ENCODE results near the gene SH3TC2.

The SH3TC2 gene

DNA sequence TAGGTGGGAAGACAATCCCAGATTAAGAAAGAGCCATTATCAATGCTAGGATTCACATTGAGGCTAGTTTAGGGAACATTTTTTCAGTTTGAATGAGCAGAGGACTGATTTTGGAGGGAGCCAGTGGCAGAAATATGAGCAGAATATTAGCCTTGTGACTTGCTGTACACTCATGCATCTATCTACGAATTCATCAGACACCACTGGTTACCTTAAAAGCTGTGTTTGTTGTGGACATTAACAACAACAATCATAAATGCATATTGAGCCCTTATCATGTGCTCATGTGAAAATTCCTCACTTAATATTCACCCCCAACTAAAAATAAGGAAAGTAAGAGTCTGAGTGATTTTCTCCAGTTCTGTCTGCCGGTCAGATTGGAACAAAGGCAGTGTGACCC lies 9.9 kb upstream of the SH3TC2 start:
- ATAC-seq (replicated peaks), result no peak
- H3K36me3 Mint-ChIP-seq, result no peaks in the 10 kb centered on the region
- H3K27ac Mint-ChIP-seq, result no peak overlapping the region
- DNase-seq, result no peak
- peaks cover 0 to 14% of the 10 kb centered on the region in 2 donors for H3K9me3 Mint-ChIP-seq
- no peaks in the 10 kb centered on the region for H3K4me1 Mint-ChIP-seq
- H3K4me3 Mint-ChIP-seq, result no peak overlapping the region
- H3K27me3 Mint-ChIP-seq, result peaks cover 14 to 18% of the 10 kb centered on the region in 2 donors

DNA sequence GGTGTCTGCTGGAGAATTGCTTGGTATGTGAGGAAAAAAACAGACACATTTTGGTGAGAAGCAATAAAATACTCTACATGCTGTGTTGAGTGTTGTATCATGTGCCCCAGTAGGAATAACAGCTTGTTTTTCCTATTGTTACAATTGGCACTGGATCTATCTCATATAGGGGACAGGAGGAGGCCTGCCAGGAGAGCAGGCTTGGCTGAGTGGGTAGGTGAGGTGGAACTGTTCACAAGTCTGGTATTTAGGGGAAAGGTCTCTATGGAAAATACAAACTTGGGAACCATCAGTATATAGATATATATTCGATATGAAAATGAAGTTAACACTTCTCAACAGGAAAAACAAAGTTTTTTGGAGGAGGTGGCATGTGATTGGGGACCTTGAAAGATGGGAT lies 9.5 kb upstream of the SH3TC2 start:
- no peak for ATAC-seq (replicated peaks)
- Mint-ChIP-seq H3K9me3 (peaks cover 0 to 12% of the 10 kb centered on the region in 2 donors), H3K36me3 (no peaks in the 10 kb centered on the region), H3K27me3 (peaks cover 14 to 18% of the 10 kb centered on the region in 2 donors), H3K4me3 (no peak overlapping the region), H3K4me1 (no peaks in the 10 kb centered on the region), H3K27ac (no peak overlapping the region)
- DNase-seq, result no peak

DNA sequence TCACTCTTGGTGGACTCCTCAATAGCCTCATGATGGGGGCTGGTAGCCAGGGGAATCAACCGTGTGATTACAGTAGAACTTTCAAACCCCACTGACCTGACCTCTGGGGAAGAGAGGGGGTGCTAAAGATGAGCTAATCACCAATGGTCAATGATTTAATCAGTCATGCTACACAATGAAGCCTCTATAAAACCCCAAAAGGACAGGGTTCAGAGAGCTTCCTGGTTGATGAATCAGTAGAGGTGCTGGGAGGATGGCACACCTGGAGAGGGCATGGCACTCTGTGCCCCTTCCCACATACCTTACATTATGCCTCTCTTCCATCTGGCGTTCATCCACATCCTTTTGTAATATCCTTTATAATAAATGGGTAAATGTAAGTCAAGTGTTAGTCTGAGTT lies 8.9 kb upstream of the SH3TC2 start:
- Mint-ChIP-seq H3K4me1 (no peaks in the 10 kb centered on the region), H3K27me3 (peaks cover 14 to 18% of the 10 kb centered on the region in 2 donors), H3K9me3 (peaks cover 0 to 10% of the 10 kb centered on the region in 2 donors), H3K36me3 (no peaks in the 10 kb centered on the region), H3K27ac (no peak overlapping the region), H3K4me3 (no peak overlapping the region)
- DNase-seq, result no peak
- ATAC-seq (replicated peaks), result no peak

DNA sequence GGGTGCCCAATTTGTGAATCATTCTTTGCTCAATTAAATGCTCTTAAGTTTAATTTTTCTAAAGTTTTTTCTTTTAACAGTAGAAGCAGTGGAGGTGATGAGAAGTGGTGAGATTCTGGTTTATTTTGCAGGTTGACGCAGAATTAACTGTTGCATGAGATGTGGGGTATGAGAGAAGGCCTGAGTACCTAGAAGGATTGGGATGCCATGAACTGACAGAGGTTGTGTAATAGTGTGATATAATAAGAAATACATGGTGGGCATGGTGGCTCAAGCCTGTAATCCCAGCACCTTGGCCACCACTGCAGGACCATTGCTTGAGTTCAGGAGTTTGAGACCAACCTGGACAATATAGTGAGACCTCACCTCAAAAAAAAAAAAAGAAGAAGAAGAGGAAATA lies 8.4 kb upstream of the SH3TC2 start:
- ATAC-seq (replicated peaks) (no peak), DNase-seq (no peak)
- Mint-ChIP-seq H3K36me3 (no peaks in the 10 kb centered on the region), H3K4me1 (no peaks in the 10 kb centered on the region), H3K4me3 (no peak overlapping the region), H3K27me3 (peaks cover 12 to 18% of the 10 kb centered on the region in 2 donors), H3K27ac (no peak overlapping the region), H3K9me3 (peaks cover 0 to 12% of the 10 kb centered on the region in 2 donors)

DNA sequence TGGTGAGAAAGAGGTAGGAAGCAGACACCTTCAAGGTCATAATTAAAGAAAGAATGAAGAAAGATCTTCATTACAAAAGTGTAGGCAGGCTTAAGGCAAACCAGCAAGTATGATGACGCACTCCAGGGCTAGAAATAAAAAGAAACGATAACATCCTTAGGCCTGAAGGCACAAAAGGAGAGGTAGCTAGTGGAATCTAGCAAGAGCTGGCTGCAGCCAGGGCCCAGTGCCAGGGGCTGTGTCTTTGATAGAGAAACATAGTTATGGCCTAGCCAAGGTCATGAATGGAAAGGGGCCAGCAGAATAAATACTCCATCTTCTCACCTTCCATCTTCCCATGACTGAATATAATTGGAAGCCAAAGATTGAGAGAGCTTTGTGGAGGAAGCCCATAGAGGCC lies 6.8 kb upstream of the SH3TC2 start:
- no peak overlapping the region for H3K27ac Mint-ChIP-seq
- H3K27me3 Mint-ChIP-seq, result peaks cover 0 to 9% of the 10 kb centered on the region in 2 donors
- no peak overlapping the region for H3K4me3 Mint-ChIP-seq
- ATAC-seq (replicated peaks) (no peak), DNase-seq (no peak)
- no peaks in the 10 kb centered on the region for H3K4me1 Mint-ChIP-seq
- no peaks in the 10 kb centered on the region for H3K36me3 Mint-ChIP-seq
- peaks cover 0 to 3% of the 10 kb centered on the region in 2 donors for H3K9me3 Mint-ChIP-seq

DNA sequence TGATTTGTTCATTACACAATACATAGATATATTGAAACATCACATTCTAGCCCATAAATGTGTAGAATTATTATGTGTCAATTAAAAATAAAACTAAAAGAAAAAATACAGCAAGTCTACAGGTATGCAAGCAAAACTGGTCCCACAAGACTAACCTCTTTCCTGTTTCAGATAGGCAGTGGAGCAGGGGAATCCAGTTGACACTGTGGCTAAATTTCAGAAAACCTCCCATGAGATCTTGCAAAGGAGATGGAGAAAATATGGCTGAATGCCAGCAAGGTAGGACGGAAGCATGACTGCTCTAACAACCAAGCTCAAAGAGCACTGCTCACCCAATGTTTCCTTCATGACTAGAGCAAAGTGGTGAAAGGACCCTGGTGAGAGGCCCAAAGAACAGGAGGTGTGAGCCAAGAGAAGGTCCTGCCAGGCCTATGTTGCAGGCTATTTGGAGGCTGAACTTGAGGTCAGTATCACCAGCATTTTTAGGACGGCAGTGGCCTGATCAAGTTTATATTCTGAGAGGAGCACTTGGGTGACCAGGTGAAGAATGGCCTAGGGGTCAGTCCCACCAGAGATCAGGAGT lies 1.1 kb upstream of the SH3TC2 start:
- no peaks in the 10 kb centered on the region for H3K36me3 Mint-ChIP-seq
- no peaks in the 10 kb centered on the region for H3K27me3 Mint-ChIP-seq
- no peaks in the 10 kb centered on the region for H3K4me1 Mint-ChIP-seq
- H3K9me3 Mint-ChIP-seq, result peaks cover 0 to 3% of the 10 kb centered on the region in 2 donors
- no peak overlapping the region for H3K27ac Mint-ChIP-seq
- no peak for ATAC-seq (replicated peaks)
- no peak overlapping the region for H3K4me3 Mint-ChIP-seq
- no peak for DNase-seq

DNA sequence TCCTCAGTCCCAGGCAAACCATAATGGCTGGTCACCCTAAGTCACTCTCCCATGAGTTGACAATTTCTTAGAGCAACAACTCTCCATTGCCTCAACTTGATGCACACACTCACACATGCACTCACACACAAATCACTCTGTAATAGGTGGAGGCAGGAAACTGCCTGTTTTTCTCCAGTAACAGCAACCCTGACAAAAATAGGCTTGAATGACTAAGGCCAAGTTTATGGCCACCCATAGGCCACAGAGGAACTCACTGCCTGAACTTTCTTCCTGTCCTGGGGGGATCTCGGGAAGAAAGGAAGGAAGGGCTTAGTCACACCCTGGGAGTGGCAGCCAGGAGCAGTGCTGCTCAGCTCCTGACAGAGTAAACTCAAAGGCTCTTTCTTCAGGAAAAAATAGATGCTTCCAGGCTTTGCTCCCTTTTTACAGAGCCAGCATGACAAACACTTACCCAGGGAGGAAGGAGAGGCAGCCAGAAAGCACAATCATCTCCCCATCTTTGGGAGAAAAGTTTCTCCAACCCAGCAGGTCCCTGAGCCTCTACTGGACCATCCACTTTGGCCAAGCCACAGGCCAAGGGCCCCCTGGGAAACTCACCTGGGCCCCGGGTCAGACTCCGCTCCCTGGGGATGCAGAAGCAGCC lies 368 bp downstream of the SH3TC2 start:
- Mint-ChIP-seq H3K4me3 (no peak overlapping the region), H3K27me3 (peaks cover 0 to 6% of the 10 kb centered on the region in 2 donors), H3K4me1 (no peaks in the 10 kb centered on the region), H3K36me3 (no peaks in the 10 kb centered on the region), H3K9me3 (peaks cover 5 to 9% of the 10 kb centered on the region in 2 donors), H3K27ac (no peak overlapping the region)
- ATAC-seq (replicated peaks) (no peak), DNase-seq (no peak)

DNA sequence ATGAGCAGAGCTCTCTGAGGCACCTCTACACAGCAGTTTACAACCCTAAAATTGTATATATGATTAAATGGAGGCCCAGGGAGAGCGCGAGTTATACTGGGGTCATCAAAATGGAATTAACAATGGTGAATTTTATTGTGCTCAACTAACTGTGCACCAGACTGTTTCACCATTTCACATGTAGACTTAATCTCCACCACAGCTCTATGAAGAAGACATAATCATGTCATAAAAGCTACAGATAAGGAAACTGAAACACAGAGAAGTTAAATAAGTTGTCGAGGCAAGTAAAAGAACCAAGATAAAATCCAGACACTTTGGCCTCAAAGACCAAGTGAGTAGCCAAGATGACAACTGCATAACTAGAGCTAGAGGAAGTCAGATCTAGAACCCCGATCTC lies 1.5 kb downstream of the SH3TC2 start:
- ATAC-seq (replicated peaks) (no peak), DNase-seq (no peak)
- no peak overlapping the region for H3K27ac Mint-ChIP-seq
- no peak overlapping the region for H3K4me3 Mint-ChIP-seq
- peaks cover 0 to 6% of the 10 kb centered on the region in 2 donors for H3K27me3 Mint-ChIP-seq
- peaks cover 5 to 10% of the 10 kb centered on the region in 2 donors for H3K9me3 Mint-ChIP-seq
- no peaks in the 10 kb centered on the region for H3K36me3 Mint-ChIP-seq
- H3K4me1 Mint-ChIP-seq, result no peaks in the 10 kb centered on the region

DNA sequence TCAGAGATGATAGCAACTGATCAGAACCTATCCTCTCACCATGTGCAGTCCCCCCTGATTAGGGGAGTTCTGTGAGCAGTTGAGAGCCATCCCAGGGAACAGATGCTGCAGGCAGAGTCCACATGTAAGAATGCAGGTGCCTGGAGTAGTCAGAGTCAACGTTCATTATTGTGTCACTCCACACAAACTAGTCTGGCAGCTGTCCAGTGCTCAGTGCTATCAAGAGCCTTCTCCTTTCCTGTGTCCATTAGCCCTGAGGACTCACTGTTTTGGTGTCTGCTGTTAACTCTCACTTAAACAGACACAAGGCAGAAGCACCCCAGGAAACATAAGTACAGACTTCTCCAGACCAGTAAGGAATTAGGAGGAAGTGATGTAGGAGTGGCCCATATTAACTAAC lies 2.5 kb downstream of the SH3TC2 start:
- Mint-ChIP-seq H3K27me3 (peaks cover 0 to 6% of the 10 kb centered on the region in 2 donors), H3K9me3 (peaks cover 5 to 12% of the 10 kb centered on the region in 2 donors), H3K36me3 (no peaks in the 10 kb centered on the region), H3K4me1 (no peaks in the 10 kb centered on the region), H3K4me3 (no peak overlapping the region), H3K27ac (no peak overlapping the region)
- ATAC-seq (replicated peaks) (no peak), DNase-seq (no peak)

DNA sequence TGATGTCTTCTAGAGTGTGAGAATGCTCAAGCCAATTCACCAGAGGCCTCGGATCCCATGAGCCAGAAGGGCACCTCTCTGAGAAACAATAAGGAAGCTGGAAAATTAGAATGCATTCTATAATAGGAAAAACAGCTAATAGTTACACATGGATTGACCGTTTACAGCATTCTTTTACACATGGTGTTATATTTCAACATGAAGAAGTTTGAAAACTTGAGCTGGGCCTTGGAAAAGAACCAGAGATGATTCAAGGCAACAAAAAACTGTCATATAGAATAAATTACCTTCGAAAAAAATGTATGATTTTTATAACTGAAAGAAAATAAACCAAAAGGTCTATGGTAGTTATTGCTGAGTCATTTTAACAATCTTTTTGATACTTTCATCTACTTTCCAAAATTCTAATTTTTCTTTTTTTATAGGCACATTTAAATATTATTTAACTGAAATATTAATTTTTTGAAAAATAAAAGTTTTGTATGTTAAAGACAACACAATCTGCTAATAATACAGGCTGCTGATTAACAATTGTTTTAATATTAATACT lies 6.2 kb downstream of the SH3TC2 start:
- peaks cover 5 to 12% of the 10 kb centered on the region in 2 donors for H3K9me3 Mint-ChIP-seq
- H3K36me3 Mint-ChIP-seq, result no peaks in the 10 kb centered on the region
- H3K4me3 Mint-ChIP-seq, result no peak overlapping the region
- H3K4me1 Mint-ChIP-seq, result no peaks in the 10 kb centered on the region
- ATAC-seq (replicated peaks) (no peak), DNase-seq (no peak)
- H3K27me3 Mint-ChIP-seq, result peaks cover 0 to 6% of the 10 kb centered on the region in 2 donors
- H3K27ac Mint-ChIP-seq, result no peak overlapping the region

DNA sequence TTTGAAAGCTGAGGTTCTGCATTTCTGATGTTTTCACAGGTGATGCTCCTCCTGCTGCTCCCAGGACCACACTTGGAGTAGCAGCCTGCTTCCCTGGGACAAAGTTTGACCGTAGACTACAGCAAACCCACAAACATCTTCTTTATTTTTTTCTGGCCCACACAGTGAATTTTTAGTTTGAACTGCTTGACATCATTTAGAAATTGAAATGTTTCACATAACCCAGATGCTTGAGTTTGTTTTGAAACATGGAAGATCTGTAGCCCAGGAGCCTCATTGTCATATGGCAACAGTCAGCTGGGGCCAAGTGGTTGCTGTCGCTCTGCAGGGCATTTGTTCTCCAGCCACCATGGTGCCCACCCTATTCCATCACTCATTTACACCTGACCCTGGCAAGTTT lies 8.4 kb downstream of the SH3TC2 start:
- H3K27me3 Mint-ChIP-seq, result peaks cover 0 to 6% of the 10 kb centered on the region in 2 donors
- peaks cover 5 to 12% of the 10 kb centered on the region in 2 donors for H3K9me3 Mint-ChIP-seq
- no peak for ATAC-seq (replicated peaks)
- no peaks in the 10 kb centered on the region for H3K4me1 Mint-ChIP-seq
- H3K4me3 Mint-ChIP-seq, result no peak overlapping the region
- no peaks in the 10 kb centered on the region for H3K36me3 Mint-ChIP-seq
- DNase-seq, result no peak
- no peak overlapping the region for H3K27ac Mint-ChIP-seq

DNA sequence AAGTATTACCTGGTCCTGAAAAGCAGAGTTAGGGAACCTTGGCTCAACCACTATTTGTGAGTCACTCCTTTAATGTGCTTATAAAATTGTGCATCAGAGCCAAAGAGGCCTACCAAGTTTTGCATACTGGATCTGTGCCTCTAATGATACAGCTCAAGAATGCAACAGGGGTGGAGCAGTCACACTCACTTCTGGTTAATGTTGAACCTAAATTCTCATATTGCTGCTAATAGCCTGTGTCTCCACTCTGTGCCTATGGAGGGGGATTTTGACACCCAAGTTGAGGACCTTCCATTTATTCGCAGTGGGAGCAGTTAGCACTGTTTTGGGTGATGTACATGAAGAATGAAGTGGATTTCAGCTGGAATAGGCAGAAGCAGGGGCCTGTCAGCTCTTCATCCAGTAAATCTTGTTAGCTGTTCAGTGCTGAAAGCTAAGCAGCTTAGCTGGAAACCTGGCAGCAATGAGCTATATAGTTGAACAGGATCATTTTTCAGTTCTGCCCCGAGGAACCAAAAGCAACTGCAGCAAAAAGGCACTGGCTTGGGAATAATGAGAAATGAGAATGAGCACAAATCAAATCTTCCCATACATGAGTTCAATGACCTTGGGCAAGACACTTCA lies 9.7 kb downstream of the SH3TC2 start:
- Mint-ChIP-seq H3K9me3 (peaks cover 0 to 7% of the 10 kb centered on the region in 2 donors), H3K27me3 (no peaks in the 10 kb centered on the region), H3K36me3 (no peaks in the 10 kb centered on the region), H3K27ac (no peak overlapping the region), H3K4me3 (no peak overlapping the region), H3K4me1 (no peaks in the 10 kb centered on the region)
- DNase-seq, result no peak
- no peak for ATAC-seq (replicated peaks)

DNA sequence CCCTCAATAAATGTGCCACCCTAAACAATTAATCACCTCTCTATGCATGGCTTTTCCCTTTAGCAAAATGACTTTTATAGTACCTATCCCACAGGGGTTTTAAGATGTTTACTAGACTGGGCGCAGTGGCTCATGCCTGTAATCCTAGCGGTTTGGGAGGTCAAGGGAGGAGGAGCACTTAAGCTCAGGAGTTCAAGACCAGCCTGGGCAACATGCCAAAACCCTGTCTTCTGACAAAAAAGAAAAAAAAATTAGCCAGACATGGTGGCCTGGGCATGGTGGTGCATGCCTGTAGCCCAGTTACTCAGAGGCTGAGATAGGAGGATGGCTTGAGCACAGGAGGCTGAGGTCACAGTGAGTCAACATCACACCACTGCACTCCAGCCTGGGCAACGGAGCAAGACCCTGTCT lies 13.5 kb downstream of the SH3TC2 start:
- Mint-ChIP-seq H3K27ac (no peak overlapping the region), H3K9me3 (no peaks in the 10 kb centered on the region), H3K27me3 (no peaks in the 10 kb centered on the region), H3K36me3 (no peaks in the 10 kb centered on the region), H3K4me1 (no peaks in the 10 kb centered on the region), H3K4me3 (no peak overlapping the region)
- ATAC-seq (replicated peaks), result no peak
- no peak for DNase-seq

DNA sequence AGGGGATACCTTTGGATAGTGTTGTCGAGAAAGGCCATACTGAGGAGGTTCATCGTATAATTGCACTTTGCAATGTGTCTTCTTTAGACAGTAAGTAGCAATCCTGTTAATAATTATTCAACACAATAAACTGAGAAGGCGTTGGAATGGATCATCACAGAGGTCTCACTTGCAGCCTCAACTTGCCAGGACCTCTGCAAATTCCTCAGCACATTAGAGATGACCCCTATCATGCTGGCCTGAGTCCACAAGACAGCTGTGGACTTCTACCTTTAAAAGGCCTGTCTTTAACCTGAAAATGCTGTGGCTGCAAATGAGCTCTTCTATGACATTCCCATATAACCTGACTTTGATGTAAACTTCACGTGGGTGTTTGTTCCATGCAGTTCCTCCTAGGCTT lies 14.1 kb downstream of the SH3TC2 start:
- Mint-ChIP-seq H3K36me3 (no peaks in the 10 kb centered on the region), H3K27ac (no peak overlapping the region)

DNA sequence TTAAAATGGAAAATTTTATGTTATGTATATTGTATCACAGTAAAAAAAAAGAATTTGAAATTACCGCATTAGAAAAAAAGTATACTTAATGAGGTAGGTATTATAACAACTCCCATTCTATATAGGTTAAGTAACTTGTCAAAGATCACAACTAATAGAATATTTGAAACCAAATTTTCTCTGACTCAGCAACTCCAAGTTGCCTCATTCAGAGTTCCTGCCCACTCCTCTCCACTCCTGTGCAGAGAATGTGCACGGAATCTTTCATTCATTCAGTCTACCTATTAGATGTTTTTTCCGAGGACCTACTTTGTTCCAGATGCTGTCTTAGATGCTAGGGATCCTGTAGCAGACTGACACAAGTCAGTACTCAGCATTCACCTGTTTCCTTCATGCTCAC lies 15.4 kb downstream of the SH3TC2 start:
- no peaks in the 10 kb centered on the region for H3K36me3 Mint-ChIP-seq
- H3K27ac Mint-ChIP-seq, result no peak overlapping the region
- H3K4me3 Mint-ChIP-seq, result no peak overlapping the region
- ATAC-seq (replicated peaks) (no peak), DNase-seq (no peak)
- no peaks in the 10 kb centered on the region for H3K4me1 Mint-ChIP-seq
- no peaks in the 10 kb centered on the region for H3K9me3 Mint-ChIP-seq
- H3K27me3 Mint-ChIP-seq, result no peaks in the 10 kb centered on the region

More for the DNA sequence above, 14.1 kb downstream of the SH3TC2 start:
- H3K4me1 Mint-ChIP-seq, result no peaks in the 10 kb centered on the region
- H3K4me3 Mint-ChIP-seq, result no peak overlapping the region
- H3K27me3 Mint-ChIP-seq, result no peaks in the 10 kb centered on the region
- H3K9me3 Mint-ChIP-seq, result no peaks in the 10 kb centered on the region
- DNase-seq (no peak), ATAC-seq (replicated peaks) (no peak)

All from stimulated activated naive B cell treated with anti-CD40 and anti-IgM and Interleukin-4, amounts not matched to agents 10 μg/mL and 1 μg/mL and 100 μg/mL, for 72 hours (primary cell).